GM23338 (cell line): ENCODE results near the gene FASLG.

ENCODE experiments used
- CTCF ChIP-seq, 2 experiments: fragments of 200-600 bp in 1 of 2; sonication (generic) in 1 of 2; conservative IDR thresholded peaks; 2 replicates each; pipeline versions ENCODE4 v1.5.1 to v1.6.1; 2016 to 2017; ENCODE audit warnings: antibody characterized with exemption in 2 of 2, low read depth in 2 of 2, mild to moderate bottlenecking in 2 of 2, moderate library complexity in 1 of 2
- EZH2 ChIP-seq: fragments of 200-600 bp; sonication (generic); IDR thresholded peaks from one replicate; pipeline ENCODE4 v1.8.0; 2017; ENCODE audit warnings: antibody characterized with exemption, mild to moderate bottlenecking, low read depth; ENCODE audit not compliant: unreplicated experiment
- EZH2phosphoT487 ChIP-seq: fragments of 200-600 bp; sonication (generic); IDR thresholded peaks from one replicate; pipeline ENCODE4 v1.8.1; 2018; ENCODE audit warnings: antibody characterized with exemption; ENCODE audit not compliant: unreplicated experiment

GRCh38 chr1:172609528-172609927 lies 49.4 kb upstream of the FASLG start:
- peak in 1 of 2 experiments; percentile 66; a peak in 3 of 4 replicates for TF ChIP-seq CTCF (conservative IDR thresholded peaks at IDR 0.05; ENCODE audit: low read depth in 2 of 2)
- TF ChIP-seq EZH2: no peak
- TF ChIP-seq EZH2phosphoT487: no peak
